ENCODE measurements around the gene FARS2.

- no peak for TF ChIP-seq EP300 (IDR thresholded peaks at IDR 0.05)
- TF ChIP-seq POLR2A (IDR thresholded peaks at IDR 0.05) = no peak
- TF ChIP-seq CTCF (IDR thresholded peaks at IDR 0.05) = no peak
- no peak for TF ChIP-seq POLR2AphosphoS5 (IDR thresholded peaks at IDR 0.05)
These were observed 30.0 kb upstream of the FARS2 start for GRCh38 chr6:5231289-5231688.
